Activated naive CD4-positive, alpha-beta T cell treated with anti-CD3 and anti-CD28 coated beads, Interleukin-2, amount 10 ng/mL, durations not matched to agents 7 days and 5 days (primary cell): ENCODE measurements around the gene MMP26.
"Not testable (repeated sequence)": the region's sequence is repeated elsewhere in the genome, so short reads cannot be mapped to it uniquely, and the experiment has no call there.

Source experiments
- CTCF ChIA-PET: fragments of 350-600 bp; sonication (Branson Sonifier 250); formaldehyde crosslinking; loops from one replicate; lab custom pipeline; 2021; ENCODE audit warnings: antibody characterized with exemption; lab: Charles Lee
- DNase-seq: peaks from one replicate; pipeline ENCODE4 v3.0.0-alpha.2; 2020
- H3K27ac Mint-ChIP-seq: one replicate; pipeline ENCODE4 v1.8.0; 2021; ENCODE audit warnings: mild to moderate bottlenecking, moderate library complexity, mixed read lengths
- H3K27me3 Mint-ChIP-seq: one replicate; pipeline ENCODE4 v1.8.0; 2021; ENCODE audit warnings: mild to moderate bottlenecking, mixed read lengths
- H3K36me3 Mint-ChIP-seq: one replicate; pipeline ENCODE4 v1.8.0; 2021; ENCODE audit warnings: mixed read lengths
- H3K4me1 Mint-ChIP-seq: one replicate; pipeline ENCODE4 v1.8.0; 2021; ENCODE audit warnings: mixed read lengths
- H3K4me3 Mint-ChIP-seq: one replicate; pipeline ENCODE4 v1.8.0; 2021; ENCODE audit warnings: mild to moderate bottlenecking, moderate library complexity, mixed read lengths
- H3K9me3 Mint-ChIP-seq: one replicate; pipeline ENCODE4 v1.8.0; 2021; ENCODE audit warnings: mixed read lengths

Gene MMP26

DNA sequence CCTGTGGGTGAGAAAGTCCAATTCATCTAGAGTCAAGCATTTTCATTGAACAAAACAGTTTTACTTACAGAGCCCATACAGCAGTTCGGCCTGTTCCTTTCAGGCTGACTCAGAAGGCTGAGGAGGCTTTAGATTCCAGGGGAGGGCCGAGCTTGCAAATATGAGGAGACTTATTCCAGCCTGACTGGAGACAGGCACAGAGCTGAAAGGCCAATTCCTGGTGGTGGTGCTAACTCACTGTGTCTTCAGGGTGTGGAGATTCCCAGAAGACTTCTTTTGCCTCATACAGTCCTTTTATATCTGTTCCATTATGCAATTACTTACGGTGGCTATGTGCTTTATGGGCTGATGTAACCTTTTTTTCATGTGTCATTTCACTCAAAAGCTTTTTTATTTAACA, 7.0 kb upstream of the MMP26 start, which contains the start of gene OR51E2:
TSS of gene OR51E2 (minus strand) at position 269 of the 400 bp plus-strand sequence. CDS start 15,142 bp downstream, outside the sequence.
- Mint-ChIP-seq H3K9me3 (no peaks in the 10 kb centered on the region), H3K4me1 (no peaks in the 10 kb centered on the region), H3K4me3 (no peak within 1 kb of the TSS), H3K27ac (no peak within 1 kb of the TSS), H3K27me3 (no peaks in the 10 kb centered on the region), H3K36me3 (no peaks in the 10 kb centered on the region)
- CTCF ChIA-PET, result no interaction called here
- DNase-seq, result no peak

GRCh38 chr11:4699697-4700435, 4.7 kb upstream of the MMP26 start:
- no peaks in the 10 kb centered on the region for H3K4me1 Mint-ChIP-seq
- H3K27ac Mint-ChIP-seq, result no peak overlapping the region
- no peak overlapping the region for H3K4me3 Mint-ChIP-seq
- no peak for DNase-seq
- CTCF ChIA-PET, result no interaction called here
- no peaks in the 10 kb centered on the region for H3K9me3 Mint-ChIP-seq
- H3K27me3 Mint-ChIP-seq, result no peaks in the 10 kb centered on the region
- H3K36me3 Mint-ChIP-seq, result no peaks in the 10 kb centered on the region

- DNase-seq, result no peak
- no peak overlapping the region for H3K27ac Mint-ChIP-seq
- H3K27me3 Mint-ChIP-seq, result no peaks in the 10 kb centered on the region
- H3K9me3 Mint-ChIP-seq, result no peaks in the 10 kb centered on the region
- no peaks in the 10 kb centered on the region for H3K4me1 Mint-ChIP-seq
- H3K36me3 Mint-ChIP-seq, result no peaks in the 10 kb centered on the region
- CTCF ChIA-PET, result no interaction called here
- no peak overlapping the region for H3K4me3 Mint-ChIP-seq
These were observed 4.2 kb upstream of the MMP26 start for GRCh38 chr11:4700436-4700820.

DNA sequence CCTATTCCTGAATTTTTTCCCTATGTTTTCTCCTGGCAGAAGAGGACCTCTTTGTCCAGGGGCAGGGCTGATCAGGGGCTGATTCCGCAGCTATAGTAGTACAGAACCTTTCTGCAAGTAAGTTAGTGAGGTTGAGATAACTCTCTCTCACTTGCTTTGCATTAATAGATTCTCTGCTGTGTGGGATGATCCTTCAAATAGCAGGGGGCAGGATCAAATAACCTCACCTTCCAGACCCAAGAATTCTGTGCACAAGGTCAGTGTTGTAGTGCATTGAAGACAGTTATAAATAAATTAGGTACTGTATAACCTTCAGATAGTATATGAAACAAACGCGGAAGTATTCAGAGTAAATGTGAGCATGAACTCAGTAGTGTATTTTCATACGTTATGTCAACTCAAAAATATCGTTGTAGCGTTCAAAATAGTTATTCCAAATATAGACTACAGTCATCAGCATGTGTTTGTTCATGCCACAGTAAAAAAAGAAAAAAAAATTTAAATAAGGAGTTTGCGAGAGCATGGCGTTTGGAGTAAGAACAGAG, 278 bp downstream of the MMP26 start:
- DNase-seq, result no peak
- Mint-ChIP-seq H3K4me3 (no peak overlapping the region), H3K27ac (no peak overlapping the region), H3K27me3 (no peaks in the 10 kb centered on the region), H3K4me1 (no peaks in the 10 kb centered on the region), H3K9me3 (no peaks in the 10 kb centered on the region), H3K36me3 (no peaks in the 10 kb centered on the region)
- CTCF ChIA-PET, result no interaction called here

- CTCF ChIA-PET, result no interaction called here
- Mint-ChIP-seq H3K36me3 (no peaks in the 10 kb centered on the region), H3K27ac (no peak overlapping the region), H3K27me3 (no peaks in the 10 kb centered on the region), H3K4me1 (no peaks in the 10 kb centered on the region), H3K9me3 (no peaks in the 10 kb centered on the region), H3K4me3 (no peak overlapping the region)
- no peak for DNase-seq
These were observed 8.7 kb downstream of the MMP26 start for GRCh38 chr11:4713241-4713640.

DNA sequence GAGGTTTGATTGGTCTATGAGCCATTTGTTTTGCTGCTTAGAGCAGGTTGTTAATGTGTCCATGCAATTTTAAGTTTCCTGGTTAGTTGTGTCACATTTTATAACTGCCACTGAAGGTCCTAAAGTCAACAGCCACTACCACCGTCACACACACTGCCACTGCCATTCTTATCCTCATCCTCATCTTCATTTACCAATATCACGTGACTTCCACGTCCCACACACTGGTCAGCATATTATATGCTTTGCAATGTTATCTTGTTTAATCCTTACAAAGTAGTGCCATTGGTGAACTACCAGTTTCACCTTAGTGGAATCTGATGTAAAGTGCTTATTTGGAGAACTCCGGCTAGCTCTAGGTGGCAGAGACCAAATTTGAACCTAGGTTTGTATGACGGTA, 9.7 kb downstream of the MMP26 start:
- CTCF ChIA-PET, result no interaction called here
- DNase-seq, result no peak

GRCh38 chr11:4722616-4723534, 18.3 kb downstream of the MMP26 start:
- H3K4me3 Mint-ChIP-seq, H3K27ac Mint-ChIP-seq, CTCF ChIA-PET, DNase-seq, H3K36me3 Mint-ChIP-seq, H3K4me1 Mint-ChIP-seq, H3K9me3 Mint-ChIP-seq, H3K27me3 Mint-ChIP-seq: not testable (repeated sequence)

More for the DNA sequence above, 9.7 kb downstream of the MMP26 start:
- H3K27me3 Mint-ChIP-seq, result no peaks in the 10 kb centered on the region
- H3K27ac Mint-ChIP-seq, result no peak overlapping the region
- H3K36me3 Mint-ChIP-seq, result no peaks in the 10 kb centered on the region
- H3K9me3 Mint-ChIP-seq, result no peaks in the 10 kb centered on the region
- H3K4me3 Mint-ChIP-seq, result no peak overlapping the region
- H3K4me1 Mint-ChIP-seq, result no peaks in the 10 kb centered on the region

- Mint-ChIP-seq H3K4me1 (no peaks in the 10 kb centered on the region), H3K4me3 (no peak overlapping the region), H3K27ac (no peak overlapping the region), H3K9me3 (no peaks in the 10 kb centered on the region), H3K27me3 (no peaks in the 10 kb centered on the region), H3K36me3 (no peaks in the 10 kb centered on the region)
- CTCF ChIA-PET, result no interaction called here
- no peak for DNase-seq
These were observed 22.6 kb downstream of the MMP26 start for GRCh38 chr11:4727171-4727570.

DNA sequence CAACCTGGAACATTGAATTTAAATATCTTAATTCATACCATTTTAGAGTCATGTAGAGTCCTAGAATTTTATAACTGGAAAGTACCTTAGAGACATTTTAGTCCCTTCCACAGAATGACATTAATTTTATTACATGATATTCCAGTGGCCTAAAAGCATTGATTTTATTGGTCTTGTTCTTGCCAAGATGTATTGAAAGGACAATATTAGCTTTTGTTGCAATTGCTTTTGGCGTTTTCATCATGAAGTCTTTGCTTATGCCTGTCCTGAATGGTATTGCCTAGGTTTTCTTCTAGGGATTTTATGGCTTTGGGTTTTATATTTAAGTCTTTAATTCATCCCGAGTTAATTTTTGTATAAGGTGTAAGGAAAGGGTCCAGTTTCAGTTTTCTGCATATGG, 36.2 kb downstream of the MMP26 start:
- DNase-seq, result no peak
- Mint-ChIP-seq H3K9me3 (no peaks in the 10 kb centered on the region), H3K36me3 (no peaks in the 10 kb centered on the region), H3K27me3 (no peaks in the 10 kb centered on the region), H3K4me3 (no peak overlapping the region), H3K27ac (no peak overlapping the region), H3K4me1 (no peaks in the 10 kb centered on the region)
- CTCF ChIA-PET, result no interaction called here

GRCh38 chr11:4748438-4748837, 43.9 kb downstream of the MMP26 start:
- no peak for DNase-seq
- H3K9me3 Mint-ChIP-seq, result no peaks in the 10 kb centered on the region
- no peaks in the 10 kb centered on the region for H3K36me3 Mint-ChIP-seq
- H3K4me1 Mint-ChIP-seq, result no peaks in the 10 kb centered on the region
- CTCF ChIA-PET, result no interaction called here
- H3K27ac Mint-ChIP-seq, result no peak overlapping the region
- no peak overlapping the region for H3K4me3 Mint-ChIP-seq
- H3K27me3 Mint-ChIP-seq, result no peaks in the 10 kb centered on the region

GRCh38 chr11:4751201-4751600, 46.6 kb downstream of the MMP26 start:
- Mint-ChIP-seq H3K27ac (no peak overlapping the region), H3K4me3 (no peak overlapping the region), H3K27me3 (no peaks in the 10 kb centered on the region), H3K9me3 (no peaks in the 10 kb centered on the region), H3K4me1 (no peaks in the 10 kb centered on the region), H3K36me3 (no peaks in the 10 kb centered on the region)
- no peak for DNase-seq
- CTCF ChIA-PET, result no interaction called here
